Activated B cell treated with CpG ODN at 0.5 μM for 24 hours (primary cell): ENCODE data around the gene IGSF11. TPM values are rescaled to one million over a fixed set of nuclear protein-coding genes. Genes with fewer than 3 reads are reported as not detected.

Experiments used
- ATAC-seq: fragments of 200-7000 bp; cut with Tn5 transposase; one replicate; pipeline ENCODE4 v1.10.0; 2021; ENCODE audit warnings: low read depth, mild to moderate bottlenecking, moderate library complexity
- CTCF ChIA-PET: fragments of 350-600 bp; sonication (Branson Sonifier 250); formaldehyde crosslinking; loops from one replicate; lab custom pipeline; 2021; ENCODE audit warnings: antibody characterized with exemption; lab: Charles Lee
- POLR2A ChIA-PET: fragments of 350-600 bp; sonication (Branson Sonifier 250); formaldehyde crosslinking; loops from one replicate; lab custom pipeline; 2021; ENCODE audit warnings: antibody characterized with exemption; lab: Charles Lee
- DNase-seq: peaks from one replicate; pipeline ENCODE4 v3.0.0; 2022
- H3K27ac Mint-ChIP-seq: one replicate; pipeline ENCODE4 v1.8.0; 2020; ENCODE audit warnings: mixed read lengths
- H3K27me3 Mint-ChIP-seq: one replicate; pipeline ENCODE4 v1.8.0; 2021; ENCODE audit warnings: mixed read lengths
- H3K36me3 Mint-ChIP-seq: one replicate; pipeline ENCODE4 v1.8.0; 2021; ENCODE audit warnings: low read depth, mixed read lengths
- H3K4me1 Mint-ChIP-seq: one replicate; pipeline ENCODE4 v1.8.0; 2021; ENCODE audit warnings: mixed read lengths
- H3K4me3 Mint-ChIP-seq: one replicate; pipeline ENCODE4 v1.8.0; 2020; ENCODE audit warnings: mild to moderate bottlenecking, mixed read lengths
- H3K9me3 Mint-ChIP-seq: one replicate; pipeline ENCODE4 v1.8.0; 2020; ENCODE audit warnings: mixed read lengths
- intact Hi-C: fragments of 100-400 bp; cut with micrococcal nuclease; formaldehyde crosslinking; loops from one replicate; pipeline ENCODE4 v1.15.1; 2024
- total RNA-seq: library from RNA; stranded (reverse); gene quantifications from 2 replicates; pipeline ENCODE4 v1.2.3, GENCODE V29; 2022
- TF ChIP-seq, protein P1 (sequence below): fragments of 200-600 bp; IDR thresholded peaks from one replicate; pipeline ENCODE4 v1.8.0; 2022; ENCODE audit warnings: antibody characterized with exemption, mild to moderate bottlenecking

The IGSF11 gene
- total RNA-seq, 1 donor from 2014 or later, result not detected

DNA sequence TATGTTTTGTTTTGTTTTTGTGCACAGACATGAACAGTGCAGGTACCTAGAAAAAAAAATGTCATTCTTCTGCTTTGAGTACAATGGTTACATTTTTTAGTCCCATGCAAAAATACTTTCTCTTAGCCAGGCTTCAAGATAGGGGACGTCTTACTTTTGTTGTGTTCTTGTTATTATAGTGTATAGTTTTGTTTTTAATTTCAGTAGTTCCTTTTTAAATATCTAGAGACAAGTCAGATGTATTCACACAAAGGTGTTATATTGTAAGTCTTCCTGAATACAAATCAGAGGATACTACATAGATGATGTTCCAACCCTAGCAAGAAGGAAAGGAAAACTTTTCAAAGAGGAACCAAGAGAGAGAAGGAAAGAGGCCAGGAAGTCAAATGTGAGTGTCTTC lies 28.8 kb upstream of the IGSF11 start:
- Mint-ChIP-seq H3K27me3 (peaks cover 9% of the 10 kb centered on the region), H3K27ac (no peak overlapping the region), H3K36me3 (no peaks in the 10 kb centered on the region), H3K4me3 (no peak overlapping the region), H3K9me3 (no peaks in the 10 kb centered on the region), H3K4me1 (no peaks in the 10 kb centered on the region)
- intact Hi-C loops, result no loop called here
- TF ChIP-seq, protein P1, sequence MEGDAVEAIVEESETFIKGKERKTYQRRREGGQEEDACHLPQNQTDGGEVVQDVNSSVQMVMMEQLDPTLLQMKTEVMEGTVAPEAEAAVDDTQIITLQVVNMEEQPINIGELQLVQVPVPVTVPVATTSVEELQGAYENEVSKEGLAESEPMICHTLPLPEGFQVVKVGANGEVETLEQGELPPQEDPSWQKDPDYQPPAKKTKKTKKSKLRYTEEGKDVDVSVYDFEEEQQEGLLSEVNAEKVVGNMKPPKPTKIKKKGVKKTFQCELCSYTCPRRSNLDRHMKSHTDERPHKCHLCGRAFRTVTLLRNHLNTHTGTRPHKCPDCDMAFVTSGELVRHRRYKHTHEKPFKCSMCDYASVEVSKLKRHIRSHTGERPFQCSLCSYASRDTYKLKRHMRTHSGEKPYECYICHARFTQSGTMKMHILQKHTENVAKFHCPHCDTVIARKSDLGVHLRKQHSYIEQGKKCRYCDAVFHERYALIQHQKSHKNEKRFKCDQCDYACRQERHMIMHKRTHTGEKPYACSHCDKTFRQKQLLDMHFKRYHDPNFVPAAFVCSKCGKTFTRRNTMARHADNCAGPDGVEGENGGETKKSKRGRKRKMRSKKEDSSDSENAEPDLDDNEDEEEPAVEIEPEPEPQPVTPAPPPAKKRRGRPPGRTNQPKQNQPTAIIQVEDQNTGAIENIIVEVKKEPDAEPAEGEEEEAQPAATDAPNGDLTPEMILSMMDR, result no peak
- ATAC-seq, result no peak
- POLR2A ChIA-PET, result no interaction called here
- CTCF ChIA-PET, result no interaction called here
- no peak for DNase-seq

DNA sequence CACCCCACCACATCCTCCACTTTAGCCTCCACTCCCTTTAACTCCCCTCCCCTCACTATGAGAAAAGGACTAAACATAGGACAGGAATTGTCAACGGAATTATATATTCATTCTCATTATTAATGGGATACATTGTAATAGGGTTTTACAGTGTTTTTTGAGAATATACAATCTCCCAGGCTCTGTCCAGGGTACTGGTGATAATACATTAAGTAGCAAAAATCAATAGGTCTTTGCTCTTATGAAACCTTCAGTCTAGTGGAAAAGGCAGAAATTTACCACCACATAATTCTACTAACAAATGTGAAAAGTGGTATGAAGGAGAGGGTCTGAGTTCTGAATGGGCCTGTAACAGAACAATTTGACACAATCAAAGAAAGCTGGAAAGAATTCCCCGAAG lies 28.2 kb upstream of the IGSF11 start:
- no peaks in the 10 kb centered on the region for H3K9me3 Mint-ChIP-seq
- no peaks in the 10 kb centered on the region for H3K36me3 Mint-ChIP-seq
- no peak overlapping the region for H3K27ac Mint-ChIP-seq
- intact Hi-C loops, result no loop called here
- TF ChIP-seq, protein P1, result no peak
- no peak overlapping the region for H3K4me3 Mint-ChIP-seq
- peaks cover 7% of the 10 kb centered on the region for H3K27me3 Mint-ChIP-seq
- no peaks in the 10 kb centered on the region for H3K4me1 Mint-ChIP-seq
- no peak for DNase-seq
- ChIA-PET POLR2A (no interaction called here), CTCF (no interaction called here)
- no peak for ATAC-seq

DNA sequence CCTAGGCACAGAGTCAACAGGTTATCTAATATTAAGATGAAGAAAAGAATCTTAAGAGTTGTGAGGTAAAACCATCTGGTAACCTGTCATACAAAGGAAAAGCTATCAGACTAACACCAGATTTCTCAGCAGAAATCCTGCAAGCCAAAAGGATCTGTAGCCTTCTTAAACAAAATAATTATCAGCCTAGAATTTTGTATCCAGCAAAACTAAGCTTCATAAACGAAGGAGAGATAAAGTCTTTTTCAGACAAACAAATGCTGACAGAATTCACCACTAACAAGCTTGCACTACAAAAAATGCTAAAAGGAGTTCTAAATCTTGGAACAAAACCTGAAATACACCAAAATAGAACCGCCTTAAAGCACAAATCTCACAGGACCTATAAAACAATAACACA lies 9.9 kb upstream of the IGSF11 start:
- Mint-ChIP-seq H3K9me3 (peaks cover 2% of the 10 kb centered on the region), H3K27me3 (peaks cover 11% of the 10 kb centered on the region), H3K4me3 (no peak overlapping the region), H3K36me3 (no peaks in the 10 kb centered on the region), H3K27ac (no peak overlapping the region), H3K4me1 (no peaks in the 10 kb centered on the region)
- no peak for DNase-seq
- intact Hi-C loops, result no loop called here
- no peak for ATAC-seq
- CTCF ChIA-PET, result no interaction called here
- TF ChIP-seq, protein P1, result no peak
- POLR2A ChIA-PET, result no interaction called here

DNA sequence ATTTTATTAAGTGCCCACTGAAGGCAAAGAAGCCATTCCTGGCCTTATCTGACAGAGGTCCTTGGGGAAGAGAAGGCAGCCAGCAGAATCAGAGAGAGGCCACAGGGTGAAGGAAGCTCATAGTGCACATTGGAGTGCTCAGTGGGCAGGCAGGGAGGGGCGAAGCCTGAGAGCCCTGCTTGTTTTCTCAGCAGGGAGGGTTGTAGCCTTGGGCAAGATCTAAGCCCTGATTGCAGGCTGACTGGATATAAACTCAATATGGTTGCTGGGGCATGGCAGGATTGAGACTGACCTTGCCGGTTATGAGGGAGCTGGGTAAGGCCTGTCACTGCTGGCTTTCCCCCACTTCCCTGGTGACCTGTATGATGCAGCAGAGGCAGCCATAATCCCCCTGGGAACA lies 7.5 kb upstream of the IGSF11 start:
- TF ChIP-seq, protein P1, result no peak
- POLR2A ChIA-PET, result no interaction called here
- intact Hi-C loops, result no loop called here
- Mint-ChIP-seq H3K4me1 (no peaks in the 10 kb centered on the region), H3K9me3 (peaks cover 2% of the 10 kb centered on the region), H3K27ac (no peak overlapping the region), H3K27me3 (peaks cover 24% of the 10 kb centered on the region), H3K36me3 (no peaks in the 10 kb centered on the region), H3K4me3 (no peak overlapping the region)
- ATAC-seq, result no peak
- no peak for DNase-seq
- CTCF ChIA-PET, result no interaction called here

DNA sequence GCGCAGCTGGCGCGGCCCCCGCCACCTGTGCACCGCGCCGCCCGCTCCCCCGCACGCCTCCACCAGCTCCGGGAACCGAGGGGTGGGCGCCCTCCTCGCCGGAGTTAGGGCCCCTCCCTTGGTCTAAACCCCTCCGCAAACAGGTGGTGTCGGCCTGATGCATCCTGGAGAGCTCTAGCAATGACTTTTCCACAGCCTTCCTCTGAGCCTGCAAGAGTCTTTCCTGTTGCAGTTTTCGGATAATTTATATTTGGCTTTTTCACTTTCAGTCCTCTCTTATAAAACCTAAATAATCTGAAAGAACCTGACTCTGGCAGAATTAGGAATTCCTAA lies 334 bp upstream of the IGSF11 start:
- H3K27ac Mint-ChIP-seq, result no peak overlapping the region
- no peaks in the 10 kb centered on the region for H3K9me3 Mint-ChIP-seq
- H3K27me3 Mint-ChIP-seq, result peaks cover 42% of the 10 kb centered on the region
- H3K4me1 Mint-ChIP-seq, result peaks cover 9% of the 10 kb centered on the region
- no peaks in the 10 kb centered on the region for H3K36me3 Mint-ChIP-seq
- peak overlapping the region; percentile 53 for H3K4me3 Mint-ChIP-seq
- intact Hi-C loops, result loop anchor here (5.0 kb wide), 1 partner anchor 647 kb away; no protein-coding TSS in a partner anchor
- TF ChIP-seq, protein P1, result no peak
- POLR2A ChIA-PET, result no interaction called here
- ATAC-seq (no peak), DNase-seq (no peak)
- CTCF ChIA-PET, result interaction anchor here (1.0 to 2.5 kb wide), 3 partner anchors 8 to 206 kb away, joined by 3 to 24 read pairs (median 6); partner anchors contain the start of gene B4GALT4
